Measurements from ENCODE around the gene NFAT5. TPM values are rescaled to one million over a fixed set of nuclear protein-coding genes. Genes with fewer than 3 reads are reported as not detected.

The NFAT5 gene
- total and polyA plus RNA-seq, 3 donors from 2014 or later, result 20.5 to 101 (median 72.4) TPM

DNA sequence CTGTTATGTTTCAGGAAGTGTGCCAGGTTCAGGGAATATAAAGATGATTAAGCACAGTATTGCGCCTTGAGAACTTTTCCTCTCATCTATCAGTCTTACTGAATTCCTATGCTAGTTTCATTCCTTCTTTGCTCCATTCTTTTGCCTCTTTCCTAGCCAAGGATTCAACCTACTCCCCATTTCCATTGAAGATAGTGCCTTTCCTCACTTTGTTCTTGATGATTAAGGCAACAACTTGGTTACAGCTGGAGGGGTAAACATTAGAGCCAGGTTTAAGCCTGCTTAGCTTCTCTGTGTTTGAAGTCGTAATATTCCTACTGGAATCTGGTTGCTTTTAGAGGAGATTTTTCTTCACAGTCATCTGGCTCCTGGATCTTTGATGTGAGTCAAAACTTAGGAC, 85.5 kb downstream of the NFAT5 start:
- H3K36me3 ChIP-seq (ENCODE audit: low read depth, missing control alignments), result no peaks in the 10 kb centered on the region
- WGBS, 2 donors, result 98 to 99% methylated on average over 2 of the region's 2 CpGs
- no peak overlapping the region for H3K4me3 ChIP-seq

GRCh38 chr16:69654280-69654931, 88.6 kb downstream of the NFAT5 start:
- no peak for DNase-seq
- H3K36me3 ChIP-seq (ENCODE audit: low read depth, missing control alignments), result no peaks in the 10 kb centered on the region
- no peaks in the 10 kb centered on the region for H3K27me3 ChIP-seq
- TF ChIP-seq CTCF (IDR thresholded peaks at IDR 0.05) (no peak), POLR2A (IDR thresholded peaks at IDR 0.05) (no peak)
- WGBS, 2 donors, result 88 to 92% methylated on average over 3 of the region's 3 CpGs
- no peak overlapping the region for H3K27ac ChIP-seq
- intact Hi-C loops (cut with DNase I; ENCODE audit: low total_unique reads), result no loop called here
- no peaks in the 10 kb centered on the region for H3K9me3 ChIP-seq
- H3K4me3 ChIP-seq, result no peak overlapping the region
- no peaks in the 10 kb centered on the region for H3K4me1 ChIP-seq

More for the DNA sequence above, 85.5 kb downstream of the NFAT5 start:
- TF ChIP-seq POLR2A (IDR thresholded peaks at IDR 0.05) (no peak), CTCF (IDR thresholded peaks at IDR 0.05) (no peak)
- Histone ChIP-seq H3K9me3 (no peaks in the 10 kb centered on the region), H3K4me1 (no peaks in the 10 kb centered on the region), H3K27me3 (no peaks in the 10 kb centered on the region), H3K27ac (no peak overlapping the region)
- intact Hi-C loops (cut with DNase I; ENCODE audit: low total_unique reads), result no loop called here
- no peak for DNase-seq

DNA sequence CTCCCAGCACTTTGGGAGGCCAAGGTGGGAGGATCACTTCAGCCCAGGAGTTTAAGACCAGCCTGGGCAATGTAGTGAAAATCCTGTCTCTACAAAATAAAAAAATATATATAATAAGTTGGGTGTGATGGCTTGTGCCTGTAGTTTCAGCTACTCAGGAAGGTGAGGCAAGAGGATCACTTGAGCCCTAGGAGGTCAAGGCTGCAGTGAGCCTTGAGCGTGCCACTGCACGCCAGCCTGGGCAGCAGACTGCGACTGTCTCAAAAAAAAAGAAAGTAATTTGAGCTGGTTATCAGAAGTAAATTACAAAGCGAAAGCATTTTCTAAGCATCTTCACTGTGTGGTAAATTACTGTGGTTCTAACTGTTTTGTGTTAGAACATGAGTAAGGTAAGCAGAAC, 94.4 kb downstream of the NFAT5 start:
- Histone ChIP-seq H3K4me3 (no peak overlapping the region), H3K9me3 (no peaks in the 10 kb centered on the region), H3K27me3 (no peaks in the 10 kb centered on the region), H3K4me1 (no peaks in the 10 kb centered on the region), H3K27ac (no peak overlapping the region), H3K36me3 (ENCODE audit: low read depth, missing control alignments) (no peaks in the 10 kb centered on the region)
- intact Hi-C loops (cut with DNase I; ENCODE audit: low total_unique reads), result no loop called here
- TF ChIP-seq CTCF (IDR thresholded peaks at IDR 0.05), result no peak
- WGBS, 2 donors, result 79 to 89% methylated on average over 4 of the region's 4 CpGs
- no peak for DNase-seq

- Histone ChIP-seq H3K4me3 (no peak overlapping the region), H3K4me1 (no peaks in the 10 kb centered on the region)
Measured at GRCh38 chr16:69662901-69663300, 97.1 kb downstream of the NFAT5 start.

More at GRCh38 chr16:69662901-69663300, 97.1 kb downstream of the NFAT5 start:
- intact Hi-C loops (cut with DNase I; ENCODE audit: low total_unique reads), result no loop called here
- no peak for DNase-seq
- no peaks in the 10 kb centered on the region for H3K36me3 ChIP-seq (ENCODE audit: low read depth, missing control alignments)
- no peaks in the 10 kb centered on the region for H3K27me3 ChIP-seq
- no peaks in the 10 kb centered on the region for H3K9me3 ChIP-seq
- H3K27ac ChIP-seq, result no peak overlapping the region
- WGBS, 2 donors, result 80 to 88% methylated on average over 1 of the region's 1 CpG
- no peak for TF ChIP-seq CTCF (IDR thresholded peaks at IDR 0.05)
- no peak for TF ChIP-seq POLR2A (IDR thresholded peaks at IDR 0.05)

All from testis (tissue), 3 donors.